ENCODE measurements around the gene INSYN2B.

DNA sequence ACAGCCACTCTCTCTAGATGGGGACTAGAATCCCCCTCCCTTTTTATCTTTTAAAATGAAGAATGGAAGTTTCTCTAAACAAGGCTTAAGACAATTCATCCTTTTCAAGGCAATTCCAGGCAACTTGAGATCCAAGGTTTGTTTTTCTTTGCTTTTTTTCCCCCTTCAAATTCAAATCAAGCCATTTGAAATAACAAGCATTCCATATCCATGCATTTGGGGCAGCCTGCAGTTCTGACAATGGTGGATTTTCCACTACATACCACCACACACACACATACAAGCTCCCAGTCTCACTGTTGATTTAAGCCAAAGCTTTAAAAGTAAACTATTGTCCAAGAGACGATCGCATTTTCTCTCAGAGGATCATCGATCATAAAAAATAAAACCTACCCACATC, 424 bp downstream of the INSYN2B start:
- TF ChIP-seq, protein P1, sequence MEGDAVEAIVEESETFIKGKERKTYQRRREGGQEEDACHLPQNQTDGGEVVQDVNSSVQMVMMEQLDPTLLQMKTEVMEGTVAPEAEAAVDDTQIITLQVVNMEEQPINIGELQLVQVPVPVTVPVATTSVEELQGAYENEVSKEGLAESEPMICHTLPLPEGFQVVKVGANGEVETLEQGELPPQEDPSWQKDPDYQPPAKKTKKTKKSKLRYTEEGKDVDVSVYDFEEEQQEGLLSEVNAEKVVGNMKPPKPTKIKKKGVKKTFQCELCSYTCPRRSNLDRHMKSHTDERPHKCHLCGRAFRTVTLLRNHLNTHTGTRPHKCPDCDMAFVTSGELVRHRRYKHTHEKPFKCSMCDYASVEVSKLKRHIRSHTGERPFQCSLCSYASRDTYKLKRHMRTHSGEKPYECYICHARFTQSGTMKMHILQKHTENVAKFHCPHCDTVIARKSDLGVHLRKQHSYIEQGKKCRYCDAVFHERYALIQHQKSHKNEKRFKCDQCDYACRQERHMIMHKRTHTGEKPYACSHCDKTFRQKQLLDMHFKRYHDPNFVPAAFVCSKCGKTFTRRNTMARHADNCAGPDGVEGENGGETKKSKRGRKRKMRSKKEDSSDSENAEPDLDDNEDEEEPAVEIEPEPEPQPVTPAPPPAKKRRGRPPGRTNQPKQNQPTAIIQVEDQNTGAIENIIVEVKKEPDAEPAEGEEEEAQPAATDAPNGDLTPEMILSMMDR (IDR thresholded peaks at IDR 0.05), result no peak
- TF ChIP-seq EZH2phosphoT487 (IDR thresholded peaks at IDR 0.05) (no peak), EZH2 (IDR thresholded peaks at IDR 0.05) (no peak)

All from neural progenitor cell (in vitro differentiated cells).